Measurements from ENCODE around the gene HMOX2. TPM values are rescaled to one million over a fixed set of nuclear protein-coding genes. Genes with fewer than 3 reads are reported as not detected.

The HMOX2 gene
- polyA plus RNA-seq, 1 donor (not counting 4 experiments of a cell fraction or from before 2014, with no cell fraction given): 167 TPM

- H3K4me2 ChIP-seq (ENCODE audit: control insufficient read depth, extremely low read depth, insufficient read depth, low read depth, low read length): no peak overlapping the region
- no peak overlapping the region for H3K4me3 ChIP-seq (ENCODE audit: control insufficient read depth in 2 of 3, extremely low read depth in 1 of 3, insufficient read depth in 2 of 3, low read depth in 1 of 3, low read length in 3 of 3)
- peaks cover 68% of the 10 kb centered on the region for H3K79me2 ChIP-seq (ENCODE audit: control insufficient read depth, insufficient read depth, low read length)
- H3K4me1 ChIP-seq (ENCODE audit: control insufficient read depth, extremely low read depth, insufficient read depth, low read length): no peaks in the 10 kb centered on the region
- H3K9me3 ChIP-seq (ENCODE audit: control insufficient read depth, low read depth, low read length): no peaks in the 10 kb centered on the region
- DNase-seq (ENCODE audit: low read depth, low spot score) (no peak), FAIRE-seq (no peak)
- no peak overlapping the region for H3K27ac ChIP-seq (ENCODE audit: control insufficient read depth, insufficient read depth, low read length)
- TF ChIP-seq, protein P1, sequence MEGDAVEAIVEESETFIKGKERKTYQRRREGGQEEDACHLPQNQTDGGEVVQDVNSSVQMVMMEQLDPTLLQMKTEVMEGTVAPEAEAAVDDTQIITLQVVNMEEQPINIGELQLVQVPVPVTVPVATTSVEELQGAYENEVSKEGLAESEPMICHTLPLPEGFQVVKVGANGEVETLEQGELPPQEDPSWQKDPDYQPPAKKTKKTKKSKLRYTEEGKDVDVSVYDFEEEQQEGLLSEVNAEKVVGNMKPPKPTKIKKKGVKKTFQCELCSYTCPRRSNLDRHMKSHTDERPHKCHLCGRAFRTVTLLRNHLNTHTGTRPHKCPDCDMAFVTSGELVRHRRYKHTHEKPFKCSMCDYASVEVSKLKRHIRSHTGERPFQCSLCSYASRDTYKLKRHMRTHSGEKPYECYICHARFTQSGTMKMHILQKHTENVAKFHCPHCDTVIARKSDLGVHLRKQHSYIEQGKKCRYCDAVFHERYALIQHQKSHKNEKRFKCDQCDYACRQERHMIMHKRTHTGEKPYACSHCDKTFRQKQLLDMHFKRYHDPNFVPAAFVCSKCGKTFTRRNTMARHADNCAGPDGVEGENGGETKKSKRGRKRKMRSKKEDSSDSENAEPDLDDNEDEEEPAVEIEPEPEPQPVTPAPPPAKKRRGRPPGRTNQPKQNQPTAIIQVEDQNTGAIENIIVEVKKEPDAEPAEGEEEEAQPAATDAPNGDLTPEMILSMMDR (optimal IDR thresholded peaks at IDR 0.05 in 1 of 3, IDR thresholded peaks at IDR 0.05 in 1 of 3, conservative IDR thresholded peaks at IDR 0.05 in 1 of 3; ENCODE audit: extremely low read depth in 1 of 3, insufficient read depth in 2 of 3, low read length in 3 of 3): no peak
- TF ChIP-seq EZH2 (IDR thresholded peaks at IDR 0.05; ENCODE audit: low read length): no peak
- H3K27me3 ChIP-seq (ENCODE audit: control insufficient read depth, extremely low read depth, insufficient read depth, low read length): no peaks in the 10 kb centered on the region
- no peak overlapping the region for H3K9ac ChIP-seq (ENCODE audit: control insufficient read depth, extremely low read depth, insufficient read depth, low read length)
- H2AFZ ChIP-seq (ENCODE audit: control insufficient read depth, low read length): no peak overlapping the region
- dilution Hi-C loops (cut with MboI; ENCODE audit: extremely low pct_ligation_motif_present, low sequenced_read_pairs): no loop called here
- peaks cover 2% of the 10 kb centered on the region for H3K9me1 ChIP-seq (ENCODE audit: control insufficient read depth, extremely low read depth, insufficient read depth, low read length)
- H4K20me1 ChIP-seq (ENCODE audit: control insufficient read depth, extremely low read depth, insufficient read depth, low read length): peaks cover 4% of the 10 kb centered on the region
- H3K36me3 ChIP-seq (ENCODE audit: control insufficient read depth in 2 of 2, extremely low read depth in 1 of 2, insufficient read depth in 2 of 2, low read length in 2 of 2): peaks cover 0 to 15% of the 10 kb centered on the region in 2 experiments
Measured at GRCh38 chr16:4523686-4524085, 47.5 kb downstream of the HMOX2 start.

DNA sequence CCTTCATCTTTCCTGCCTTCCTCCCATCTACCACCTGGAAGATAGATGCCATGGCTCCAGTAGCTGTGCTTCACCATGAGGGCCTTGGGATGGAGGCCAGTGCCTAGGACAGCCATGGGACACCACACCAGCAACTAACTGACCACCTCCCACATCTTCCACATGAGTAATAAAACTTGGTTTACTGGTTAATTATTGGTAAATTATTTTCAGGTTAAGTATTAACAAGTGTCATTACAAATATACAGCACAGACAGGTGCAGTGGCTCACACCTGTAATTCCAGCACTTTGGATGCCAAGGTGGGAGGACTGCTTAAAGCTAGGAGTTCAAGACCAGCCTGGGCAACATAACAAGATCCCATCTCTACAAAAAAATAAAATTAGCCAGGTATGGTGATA, 48.4 kb downstream of the HMOX2 start:
- Histone ChIP-seq H3K9me1 (ENCODE audit: control insufficient read depth, extremely low read depth, insufficient read depth, low read length) (peaks cover 5% of the 10 kb centered on the region), H3K9ac (ENCODE audit: control insufficient read depth, extremely low read depth, insufficient read depth, low read length) (no peak overlapping the region), H3K79me2 (ENCODE audit: control insufficient read depth, insufficient read depth, low read length) (peaks cover 63% of the 10 kb centered on the region), H3K27ac (ENCODE audit: control insufficient read depth, insufficient read depth, low read length) (no peak overlapping the region), H3K36me3 (ENCODE audit: control insufficient read depth in 2 of 2, extremely low read depth in 1 of 2, insufficient read depth in 2 of 2, low read length in 2 of 2) (peaks cover 0 to 15% of the 10 kb centered on the region in 2 experiments), H3K4me3 (ENCODE audit: control insufficient read depth in 2 of 3, extremely low read depth in 1 of 3, insufficient read depth in 2 of 3, low read depth in 1 of 3, low read length in 3 of 3) (no peak overlapping the region), H3K27me3 (ENCODE audit: control insufficient read depth, extremely low read depth, insufficient read depth, low read length) (no peaks in the 10 kb centered on the region), H3K4me2 (ENCODE audit: control insufficient read depth, extremely low read depth, insufficient read depth, low read depth, low read length) (no peak overlapping the region), H3K4me1 (ENCODE audit: control insufficient read depth, extremely low read depth, insufficient read depth, low read length) (peaks cover 7% of the 10 kb centered on the region), H2AFZ (ENCODE audit: control insufficient read depth, low read length) (no peak overlapping the region), H3K9me3 (ENCODE audit: control insufficient read depth, low read depth, low read length) (no peaks in the 10 kb centered on the region), H4K20me1 (ENCODE audit: control insufficient read depth, extremely low read depth, insufficient read depth, low read length) (no peaks in the 10 kb centered on the region)
- TF ChIP-seq, protein P1 (optimal IDR thresholded peaks at IDR 0.05 in 1 of 3, IDR thresholded peaks at IDR 0.05 in 1 of 3, conservative IDR thresholded peaks at IDR 0.05 in 1 of 3; ENCODE audit: extremely low read depth in 1 of 3, insufficient read depth in 2 of 3, low read length in 3 of 3): no peak
- TF ChIP-seq EZH2 (IDR thresholded peaks at IDR 0.05; ENCODE audit: low read length): no peak
- dilution Hi-C loops (cut with MboI; ENCODE audit: extremely low pct_ligation_motif_present, low sequenced_read_pairs): no loop called here
- no peak for DNase-seq (ENCODE audit: low read depth, low spot score)
- FAIRE-seq: no peak
